Gastroesophageal sphincter (tissue), 4 donors: Measurements from ENCODE around the gene FOXF1. TPM values are rescaled to one million over a fixed set of nuclear protein-coding genes. Genes with fewer than 3 reads are reported as not detected.

Experiments
- ATAC-seq: fragments of 150-250 bp; one replicate; pipeline ENCODE4 v1.9.1; 2016; ENCODE audit warnings: mild to moderate bottlenecking, moderate library complexity
- H3K27ac ChIP-seq, 4 donors: fragments of 200-600 bp; sonication (generic) in 3 of 4; 1 replicate in 3 of 4; 2 replicates in 1 of 4; pipeline ENCODE4 v1.5.1; 2016 to 2019
- H3K27me3 ChIP-seq: fragments of 200-600 bp; sonication (generic); one replicate; pipeline ENCODE4 v1.5.1; 2019
- H3K36me3 ChIP-seq, 2 donors: fragments of 200-600 bp; sonication (generic); one replicate each; pipeline ENCODE4 v1.5.1; 2019; ENCODE audit warnings: control low read depth in 1 of 2
- H3K4me1 ChIP-seq, 3 donors: fragments of 200-600 bp; sonication (generic); 1 replicate in 2 of 3; 2 replicates in 1 of 3; pipeline ENCODE4 v1.5.1; 2016 to 2019; ENCODE audit warnings: control low read depth in 2 of 3
- H3K4me3 ChIP-seq, 2 donors: fragments of 200-600 bp; sonication (generic); one replicate each; pipeline ENCODE4 v1.5.1; 2019; ENCODE audit warnings: mild to moderate bottlenecking in 1 of 2, moderate library complexity in 1 of 2
- H3K9me3 ChIP-seq, 3 donors: fragments of 200-600 bp; sonication (generic); one replicate each; pipeline ENCODE4 v1.5.1; 2017 to 2019; ENCODE audit warnings: control low read depth in 2 of 3
- CTCF ChIP-seq, 4 experiments: fragments of 200-600 bp in 2 of 4; fragments of 450-650 bp in 2 of 4; sonication (generic) in 1 of 4; IDR thresholded peaks; one replicate each; pipeline ENCODE4 v1.5.1; 2017 to 2019; ENCODE audit warnings: antibody characterized with exemption in 4 of 4, mild to moderate bottlenecking in 2 of 4, moderate library complexity in 2 of 4
- EP300 ChIP-seq: sonication (generic); formaldehyde crosslinking; IDR thresholded peaks from one replicate; pipeline ENCODE4 v1.6.1; 2017; ENCODE audit warnings: antibody characterized with exemption, mild to moderate bottlenecking
- POLR2A ChIP-seq, 2 donors: fragments of 450-650 bp; IDR thresholded peaks; one replicate each; pipeline ENCODE4 v1.6.1; 2017; ENCODE audit warnings: antibody characterized with exemption in 2 of 2, mild to moderate bottlenecking in 2 of 2, moderate library complexity in 1 of 2
- POLR2AphosphoS5 ChIP-seq: sonication (generic); formaldehyde crosslinking; IDR thresholded peaks from one replicate; pipeline ENCODE4 v1.6.1; 2017; ENCODE audit warnings: antibody characterized with exemption
- WGBS, 2 donors: methylation state at CpG; one replicate each; pipeline ENCODE4 v1.1.5; 2018; ENCODE audit warnings: low coverage in 1 of 2; 5-methylcytosine and 5-hydroxymethylcytosine counted together
- total RNA-seq, 4 donors: library from RNA; depleted of rRNA; stranded (reverse); fragments of >200 nt; gene quantifications; one replicate each; pipeline ENCODE4 v1.1.0, GENCODE V29; 2016

Gene FOXF1
- total RNA-seq, 4 donors from 2014 or later = 39.7 to 81.1 (median 59.3) TPM

GRCh38 chr16:86503830-86504229 lies 6.5 kb upstream of the FOXF1 start:
- no peak for ATAC-seq
- WGBS, 2 donors = 20% methylated on average over 4 of the region's 6 CpGs; no CpG with 5 or more reads in 1 of the 2 donors
- peak overlapping the region; percentile 94 to 99 (median 98) for H3K27ac ChIP-seq
- no peak for TF ChIP-seq POLR2A (IDR thresholded peaks at IDR 0.05)
- H3K4me1 ChIP-seq = peaks cover 0 to 91% (median 17%) of the 10 kb centered on the region in 3 donors
- peaks cover 73% of the 10 kb centered on the region for H3K27me3 ChIP-seq
- H3K9me3 ChIP-seq = no peaks in the 10 kb centered on the region
- peak overlapping the region; percentile 46 to 89 for H3K4me3 ChIP-seq
- H3K36me3 ChIP-seq = no peaks in the 10 kb centered on the region

DNA sequence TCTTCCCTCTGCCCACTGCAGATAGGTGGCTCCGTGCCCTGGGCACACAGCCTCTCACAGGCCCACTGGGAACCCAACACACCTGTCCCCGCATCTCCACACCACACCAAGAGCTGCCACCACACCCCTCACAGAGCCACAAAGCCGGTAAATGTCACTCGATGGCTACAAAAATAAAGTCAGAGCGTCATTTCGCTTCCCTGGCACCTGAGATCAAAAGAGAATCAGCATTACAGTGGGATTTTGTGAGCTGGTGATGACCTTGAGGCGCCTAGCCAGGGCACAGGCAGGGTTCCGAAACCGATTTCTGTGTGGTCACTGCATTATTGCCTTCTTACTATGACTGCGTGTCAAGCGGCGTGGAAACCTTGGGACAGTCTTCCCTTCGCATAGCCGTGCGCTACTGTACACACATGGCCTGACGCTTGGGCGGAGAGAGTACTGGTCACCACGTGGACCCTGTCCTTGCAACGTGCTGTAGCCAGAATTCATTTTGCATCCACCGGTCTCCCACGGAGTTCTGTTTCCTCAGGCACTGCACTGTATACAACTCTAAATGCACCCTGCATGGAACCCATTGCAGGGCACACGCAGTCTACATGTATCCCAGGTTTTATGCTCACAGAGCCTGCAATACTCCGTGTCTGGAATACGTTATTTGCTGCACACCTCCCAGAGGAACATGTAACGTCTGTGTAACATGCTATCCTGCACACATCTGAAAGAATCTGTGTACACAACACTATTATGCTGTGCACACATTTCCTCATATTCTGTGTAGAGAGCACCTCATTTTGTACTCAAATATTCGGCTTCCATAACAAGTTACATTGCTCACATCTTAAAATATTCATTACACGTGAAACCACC lies 5.8 kb upstream of the FOXF1 start:
- Histone ChIP-seq H3K4me1 (peaks cover 0 to 86% (median 17%) of the 10 kb centered on the region in 3 donors), H3K27me3 (peaks cover 69% of the 10 kb centered on the region), H3K4me3 (peak overlapping the region; percentile 46 to 89), H3K27ac (peak overlapping the region; percentile 94 to 99 (median 98)), H3K9me3 (no peaks in the 10 kb centered on the region), H3K36me3 (no peaks in the 10 kb centered on the region)
- TF ChIP-seq EP300 = no peak
- TF ChIP-seq POLR2AphosphoS5 = peak; percentile 72
- no peak for TF ChIP-seq CTCF (IDR thresholded peaks at IDR 0.05)
- no peak for ATAC-seq
- 22 to 31% methylated on average over 11 to 21 of the region's 27 CpGs for WGBS, 2 donors

GRCh38 chr16:86505185-86505898 lies 5.0 kb upstream of the FOXF1 start:
- Histone ChIP-seq H3K27ac (peak overlapping the region; percentile 94 to 99 (median 98)), H3K36me3 (no peaks in the 10 kb centered on the region), H3K9me3 (no peaks in the 10 kb centered on the region), H3K4me3 (peak overlapping the region; percentile 46 to 89), H3K27me3 (peaks cover 63% of the 10 kb centered on the region), H3K4me1 (peaks cover 0 to 78% (median 12%) of the 10 kb centered on the region in 3 donors)
- 11 to 31% methylated on average over 2 to 17 of the region's 67 CpGs for WGBS, 2 donors
- TF ChIP-seq POLR2AphosphoS5 = peak; percentile 49
- peak; percentile 18 for TF ChIP-seq POLR2A (IDR thresholded peaks at IDR 0.05)
- no peak for TF ChIP-seq CTCF (IDR thresholded peaks at IDR 0.05)
- ATAC-seq = no peak

DNA sequence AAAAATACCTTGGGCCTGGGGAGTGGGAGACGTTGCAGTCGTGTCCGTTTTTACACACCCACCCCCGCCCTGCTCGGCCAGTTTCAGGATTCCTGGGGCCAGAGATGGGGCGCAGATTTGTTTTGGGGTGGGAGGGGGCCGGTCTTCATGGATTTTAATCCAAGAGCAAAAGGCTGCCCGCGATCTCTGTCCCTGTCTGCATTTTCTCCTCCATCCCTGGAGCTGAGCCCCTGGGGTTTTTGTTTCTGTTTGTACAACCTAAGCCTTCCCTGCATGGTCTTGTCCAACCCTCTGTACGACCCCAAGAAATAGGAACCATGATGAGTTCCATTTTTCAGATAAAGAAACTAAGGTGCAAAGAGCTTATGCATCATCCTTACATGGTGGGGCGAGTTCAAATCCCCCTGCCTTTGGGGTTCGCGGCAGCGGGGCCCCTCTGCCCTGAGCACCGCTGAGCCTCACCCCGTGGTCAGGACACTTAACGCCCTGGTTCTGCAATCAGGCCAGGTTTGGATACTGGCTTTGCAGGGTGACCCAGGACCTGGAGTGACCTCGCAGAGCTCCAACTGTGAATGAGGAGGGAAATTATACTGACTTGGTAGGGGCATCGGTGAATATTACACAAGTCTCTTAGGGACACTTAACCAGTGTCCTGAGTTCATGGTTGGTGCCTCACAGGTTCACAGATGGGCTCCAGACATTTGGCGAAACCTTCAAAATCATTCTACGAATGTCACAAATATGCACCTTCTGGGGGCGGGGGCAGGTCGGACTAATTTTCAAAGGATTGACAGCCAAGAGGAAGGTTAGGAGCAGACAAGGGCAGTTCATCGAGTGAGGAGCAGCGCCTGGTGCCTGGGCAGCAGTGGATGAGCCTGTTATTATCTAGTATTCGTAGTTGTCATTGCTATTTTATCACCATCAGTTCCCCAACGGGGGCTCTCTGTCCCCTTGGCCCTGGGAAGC lies 4.1 kb upstream of the FOXF1 start:
- Histone ChIP-seq H3K4me1 (peaks cover 0 to 70% (median 5%) of the 10 kb centered on the region in 3 donors), H3K36me3 (no peaks in the 10 kb centered on the region), H3K4me3 (peak overlapping the region; percentile 46 to 89), H3K27me3 (peaks cover 59% of the 10 kb centered on the region), H3K9me3 (no peaks in the 10 kb centered on the region), H3K27ac (peak overlapping the region; percentile 94 to 99 (median 98))
- ATAC-seq = no peak
- TF ChIP-seq CTCF (IDR thresholded peaks at IDR 0.05) (no peak), POLR2A (IDR thresholded peaks at IDR 0.05) (peak in 1 of 2 donors; percentile 18), POLR2AphosphoS5 (peak; percentile 4), EP300 (no peak)
- 20 to 38% methylated on average over 10 to 11 of the region's 27 CpGs for WGBS, 2 donors
